ENCODE results near the gene IGF2BP3.

DNA sequence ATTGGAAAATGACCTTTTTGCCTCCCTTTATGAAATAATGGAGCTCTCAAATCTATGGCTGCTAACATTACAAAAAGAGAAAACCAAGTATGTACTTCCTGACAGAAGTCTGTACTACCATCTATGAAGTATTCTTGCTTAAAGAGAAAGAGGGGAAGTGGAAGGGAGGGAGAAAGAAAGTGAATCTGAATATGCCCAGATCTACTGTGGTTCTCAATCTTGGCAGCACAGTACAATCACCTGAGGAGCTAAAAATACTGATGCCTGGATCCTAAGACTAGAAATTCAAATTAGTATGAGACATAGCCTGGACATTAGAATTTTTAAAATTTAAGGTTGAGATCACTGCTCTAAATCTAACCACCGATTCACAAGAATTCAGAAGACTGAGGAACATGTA, 85.2 kb downstream of the IGF2BP3 start:
- TF ChIP-seq, protein P1, sequence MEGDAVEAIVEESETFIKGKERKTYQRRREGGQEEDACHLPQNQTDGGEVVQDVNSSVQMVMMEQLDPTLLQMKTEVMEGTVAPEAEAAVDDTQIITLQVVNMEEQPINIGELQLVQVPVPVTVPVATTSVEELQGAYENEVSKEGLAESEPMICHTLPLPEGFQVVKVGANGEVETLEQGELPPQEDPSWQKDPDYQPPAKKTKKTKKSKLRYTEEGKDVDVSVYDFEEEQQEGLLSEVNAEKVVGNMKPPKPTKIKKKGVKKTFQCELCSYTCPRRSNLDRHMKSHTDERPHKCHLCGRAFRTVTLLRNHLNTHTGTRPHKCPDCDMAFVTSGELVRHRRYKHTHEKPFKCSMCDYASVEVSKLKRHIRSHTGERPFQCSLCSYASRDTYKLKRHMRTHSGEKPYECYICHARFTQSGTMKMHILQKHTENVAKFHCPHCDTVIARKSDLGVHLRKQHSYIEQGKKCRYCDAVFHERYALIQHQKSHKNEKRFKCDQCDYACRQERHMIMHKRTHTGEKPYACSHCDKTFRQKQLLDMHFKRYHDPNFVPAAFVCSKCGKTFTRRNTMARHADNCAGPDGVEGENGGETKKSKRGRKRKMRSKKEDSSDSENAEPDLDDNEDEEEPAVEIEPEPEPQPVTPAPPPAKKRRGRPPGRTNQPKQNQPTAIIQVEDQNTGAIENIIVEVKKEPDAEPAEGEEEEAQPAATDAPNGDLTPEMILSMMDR (conservative IDR thresholded peaks at IDR 0.05 in 1 of 2, IDR thresholded peaks at IDR 0.05 in 1 of 2; ENCODE audit: low read depth in 1 of 2, low read length in 2 of 2): no peak
- TF ChIP-seq EZH2 (IDR thresholded peaks at IDR 0.05; ENCODE audit: low read length, missing control alignments): no peak
